ELR (cell line): ENCODE measurements around the gene MYB.
"Not testable (repeated sequence)": the region's sequence is repeated elsewhere in the genome, so short reads cannot be mapped to it uniquely, and the experiment has no call there.

Experiments used
- DNase-seq: peaks from one replicate; pipeline ENCODE4 v3.0.0-alpha.2; 2015; ENCODE audit warnings: low read depth

Gene MYB

GRCh38 chr6:135164387-135164786 is 16.7 kb upstream of the MYB start:
- DNase-seq = not testable (repeated sequence)

DNA sequence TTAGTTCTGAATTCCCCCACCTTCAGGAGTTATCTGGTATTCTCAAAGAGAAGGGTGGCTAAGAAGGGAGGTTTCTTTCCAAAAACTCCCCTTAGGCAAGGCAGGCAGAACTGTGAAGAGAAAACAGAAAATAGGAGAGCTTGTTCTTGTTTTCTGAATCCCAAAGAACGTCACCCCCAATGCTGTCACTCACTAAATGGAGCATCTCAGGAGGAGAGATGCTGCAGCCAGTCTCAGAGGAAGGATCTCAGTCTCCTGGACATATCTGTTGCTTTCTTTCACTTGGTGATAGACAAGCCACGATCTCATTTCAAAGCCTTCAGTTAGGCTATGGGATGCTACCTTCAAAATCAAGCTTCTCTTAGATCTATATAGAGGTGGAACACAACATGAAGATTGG is 16.1 kb upstream of the MYB start:
- DNase-seq = no peak

- DNase-seq = no peak
Observed at GRCh38 chr6:135166515-135166914, 14.6 kb upstream of the MYB start.

DNA sequence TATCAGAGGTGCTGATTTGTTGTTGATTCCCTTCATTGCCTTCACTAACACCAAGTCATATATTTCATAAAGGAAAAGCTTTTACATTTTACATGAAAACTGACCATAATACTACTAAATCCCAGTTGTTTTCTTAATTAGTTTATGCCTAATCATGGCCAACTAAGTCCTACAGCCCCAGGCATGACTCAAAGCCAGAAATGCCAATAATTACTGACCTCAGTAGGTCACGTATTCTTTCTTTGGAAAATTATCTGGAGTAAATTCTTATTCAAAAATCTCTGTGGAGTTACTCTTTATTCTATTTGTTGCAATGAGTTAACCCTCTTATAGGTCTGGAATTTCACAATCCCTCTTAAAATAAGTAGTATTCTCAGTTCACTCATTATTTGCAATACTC is 13.5 kb upstream of the MYB start:
- no peak for DNase-seq

DNA sequence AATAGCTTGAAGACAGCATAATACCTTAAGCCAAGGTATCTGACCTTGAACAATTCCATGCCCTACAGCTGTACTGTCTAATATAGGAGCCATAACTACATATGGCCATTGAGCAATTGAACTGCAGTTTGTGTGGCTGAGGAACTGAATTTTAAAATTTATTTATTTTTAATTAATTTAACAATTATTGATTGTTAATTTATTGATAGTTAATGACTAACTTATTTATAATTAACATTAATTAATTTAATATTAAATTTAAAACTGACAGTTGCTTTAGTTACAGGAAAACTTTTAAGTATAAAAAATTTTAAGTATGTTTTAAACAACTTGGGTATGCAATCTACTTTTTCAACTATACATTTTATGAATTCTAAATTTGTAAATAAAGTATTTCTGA is 12.3 kb upstream of the MYB start:
- DNase-seq = no peak

- DNase-seq = no peak
Observed at GRCh38 chr6:135170238-135170637, 10.9 kb upstream of the MYB start.

- DNase-seq = no peak
Observed at GRCh38 chr6:135170849-135171248, 10.3 kb upstream of the MYB start.

DNA sequence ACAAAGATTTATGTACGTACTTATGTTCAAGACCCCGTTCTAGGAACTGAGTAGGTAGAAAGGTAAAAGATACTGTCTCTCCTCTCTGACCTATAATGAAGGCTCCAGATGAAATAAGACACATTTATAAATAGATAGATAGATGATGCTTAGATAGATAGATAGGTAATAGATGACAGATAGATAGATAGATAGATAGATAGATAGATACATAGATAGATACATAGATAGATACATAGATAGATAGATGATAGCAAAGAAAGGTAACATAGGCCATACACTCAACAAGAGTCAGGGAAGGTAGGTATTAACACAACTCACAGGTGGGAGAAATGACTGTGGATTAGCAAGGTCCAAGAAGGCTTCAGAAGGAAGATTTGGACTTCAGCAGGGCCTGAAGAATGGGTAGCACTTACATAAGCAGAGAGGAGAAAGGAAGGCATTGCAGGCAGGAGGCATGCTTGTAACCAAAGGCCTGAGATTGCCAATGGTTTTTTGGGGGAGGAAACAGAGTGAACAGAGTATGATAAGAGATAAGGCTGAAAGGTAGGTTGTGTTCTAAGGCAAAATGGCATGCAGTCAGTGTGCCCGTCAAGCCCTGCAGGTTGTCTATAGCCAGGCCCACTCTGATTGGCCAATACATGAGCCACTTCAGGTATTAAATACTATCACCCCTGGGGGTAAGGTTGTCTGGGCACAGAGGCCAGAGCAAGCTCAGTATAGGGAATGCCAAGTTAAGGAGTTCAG is 7.7 kb upstream of the MYB start:
- no peak for DNase-seq

GRCh38 chr6:135173989-135174484 is 7.1 kb upstream of the MYB start:
- no peak for DNase-seq

DNA sequence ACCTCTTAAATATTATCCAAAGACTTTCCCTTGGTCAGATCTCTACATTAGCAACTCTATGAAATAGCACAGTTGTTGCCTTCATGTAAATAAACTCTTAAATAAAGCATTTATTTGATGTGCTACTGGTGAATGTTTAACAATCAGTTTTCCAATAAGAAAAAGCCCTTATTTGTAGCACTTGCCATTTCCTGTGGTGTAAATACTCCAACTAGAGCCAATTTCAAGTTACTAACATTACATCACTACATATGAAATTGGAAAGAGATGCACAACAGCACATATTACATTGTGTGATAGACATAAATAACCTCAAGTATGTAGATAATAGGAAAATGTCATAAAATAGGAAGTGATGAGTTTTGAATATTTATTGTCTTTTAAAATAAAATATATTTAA is 5.0 kb upstream of the MYB start:
- DNase-seq = no peak

DNA sequence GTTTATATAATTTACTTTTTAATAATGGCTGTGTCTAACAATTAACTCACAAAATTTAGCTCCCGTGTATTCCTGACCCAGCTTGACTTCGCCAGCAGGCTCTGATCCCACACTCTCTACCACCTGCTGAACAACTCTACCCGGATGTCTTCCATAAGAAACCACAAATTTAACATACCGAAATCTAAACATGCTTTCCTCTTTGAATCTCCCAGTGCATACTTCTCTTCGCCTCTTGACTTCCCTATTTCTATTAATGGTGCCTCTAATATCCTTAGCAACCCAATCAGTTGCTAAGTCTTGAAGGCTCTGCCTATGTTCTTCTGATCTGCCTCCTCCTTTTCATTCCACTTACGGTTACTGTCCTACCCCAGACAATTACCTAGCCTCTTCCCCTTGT is 4.6 kb upstream of the MYB start:
- DNase-seq = no peak

DNA sequence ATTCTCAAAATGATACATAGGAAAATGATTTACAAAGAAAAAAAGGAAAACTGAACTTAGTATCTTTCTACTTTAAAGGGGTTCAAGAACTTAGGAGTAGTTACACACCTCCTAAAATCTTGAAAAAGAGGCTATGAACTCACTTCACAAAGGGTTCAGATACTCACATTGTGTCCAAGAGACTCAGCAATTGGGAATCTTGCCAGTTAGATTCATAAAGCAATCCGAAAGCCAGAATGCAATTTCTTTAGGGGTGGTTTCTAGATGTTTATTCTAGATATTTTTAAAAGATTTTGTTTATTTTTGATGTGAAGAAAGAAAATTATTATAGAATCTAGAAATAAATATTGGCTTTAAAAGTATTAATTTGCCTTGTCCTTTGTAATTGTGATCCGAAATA is 1.7 kb upstream of the MYB start:
- no peak for DNase-seq

GRCh38 chr6:135179920-135180541 is 1.1 kb upstream of the MYB start:
- DNase-seq = peak; percentile 37

DNA sequence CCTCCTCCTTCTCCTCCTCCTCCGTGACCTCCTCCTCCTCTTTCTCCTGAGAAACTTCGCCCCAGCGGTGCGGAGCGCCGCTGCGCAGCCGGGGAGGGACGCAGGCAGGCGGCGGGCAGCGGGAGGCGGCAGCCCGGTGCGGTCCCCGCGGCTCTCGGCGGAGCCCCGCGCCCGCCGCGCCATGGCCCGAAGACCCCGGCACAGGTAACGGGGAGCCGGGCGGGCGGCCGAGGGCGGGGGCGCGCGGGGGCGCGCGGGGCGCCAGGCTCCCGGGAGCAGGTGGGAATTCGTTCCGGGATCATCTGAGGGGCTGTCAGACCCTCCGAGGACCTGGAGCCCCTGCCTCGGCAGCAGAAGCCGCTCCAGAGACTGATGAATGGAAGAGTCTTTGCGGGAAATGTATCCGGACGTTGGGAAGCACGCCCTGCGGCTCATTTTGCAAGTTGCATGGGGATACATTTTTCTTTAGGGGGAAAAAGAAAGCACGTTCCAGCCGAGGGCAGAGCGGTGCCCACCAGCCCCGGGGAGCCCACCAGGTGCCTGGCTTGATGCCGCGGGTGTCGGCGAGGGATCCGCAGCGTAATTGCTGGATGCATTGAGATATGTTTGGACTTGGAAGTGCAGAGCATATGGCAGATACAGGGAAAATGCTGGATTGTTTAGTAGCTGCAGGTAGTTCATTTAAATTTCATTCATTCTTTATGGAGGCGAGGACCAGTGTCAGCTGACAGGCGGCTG is 394 bp downstream of the MYB start:
- peak; percentile 45 for DNase-seq

DNA sequence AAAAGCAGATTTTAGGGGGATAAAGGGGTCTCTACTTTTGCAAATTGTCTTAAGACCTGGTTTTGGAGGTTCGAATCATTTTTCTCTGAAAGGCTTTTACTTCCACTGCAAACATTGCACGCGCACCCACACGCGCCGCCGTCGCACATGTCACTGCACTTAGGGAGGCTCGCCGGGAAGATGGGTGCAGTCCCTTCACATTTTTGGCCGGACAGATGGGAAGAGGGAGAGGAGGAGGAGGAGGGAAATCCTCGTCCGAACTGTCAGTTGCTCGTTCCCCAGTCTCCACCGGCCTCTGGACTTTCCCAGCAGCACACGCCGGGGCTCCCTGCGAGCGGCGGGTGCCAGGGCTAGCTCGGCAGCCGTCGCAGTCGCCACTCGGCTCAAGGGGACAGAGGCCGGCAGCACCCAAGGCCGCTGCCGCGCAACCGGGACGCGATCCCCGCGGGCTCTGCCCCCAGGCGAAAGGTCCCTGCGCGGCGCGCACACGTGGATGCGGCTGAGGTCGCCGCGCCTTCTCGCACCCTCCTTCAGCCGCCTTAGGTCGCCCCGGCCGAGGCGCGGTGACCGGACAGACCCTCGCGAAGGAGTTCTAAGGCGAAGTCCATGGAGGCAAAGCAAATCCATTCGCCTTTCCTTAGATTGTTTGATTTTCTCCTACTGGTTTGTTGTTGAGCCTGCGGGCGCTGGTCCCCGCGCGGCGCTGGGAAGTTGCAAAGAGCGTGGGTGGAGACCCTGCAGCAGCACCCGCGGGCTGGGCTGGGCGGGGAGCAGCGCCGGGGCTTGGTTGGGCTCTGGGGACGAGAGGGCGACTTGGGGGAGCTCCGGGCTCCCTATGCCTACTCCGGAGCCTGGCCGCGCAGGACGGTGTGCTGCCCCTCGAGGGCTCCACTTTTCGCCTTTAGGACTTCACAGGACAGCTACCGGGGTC is 1.2 kb downstream of the MYB start:
- peak; percentile 40 for DNase-seq

GRCh38 chr6:135183002-135183531 is 2.0 kb downstream of the MYB start:
- no peak for DNase-seq

DNA sequence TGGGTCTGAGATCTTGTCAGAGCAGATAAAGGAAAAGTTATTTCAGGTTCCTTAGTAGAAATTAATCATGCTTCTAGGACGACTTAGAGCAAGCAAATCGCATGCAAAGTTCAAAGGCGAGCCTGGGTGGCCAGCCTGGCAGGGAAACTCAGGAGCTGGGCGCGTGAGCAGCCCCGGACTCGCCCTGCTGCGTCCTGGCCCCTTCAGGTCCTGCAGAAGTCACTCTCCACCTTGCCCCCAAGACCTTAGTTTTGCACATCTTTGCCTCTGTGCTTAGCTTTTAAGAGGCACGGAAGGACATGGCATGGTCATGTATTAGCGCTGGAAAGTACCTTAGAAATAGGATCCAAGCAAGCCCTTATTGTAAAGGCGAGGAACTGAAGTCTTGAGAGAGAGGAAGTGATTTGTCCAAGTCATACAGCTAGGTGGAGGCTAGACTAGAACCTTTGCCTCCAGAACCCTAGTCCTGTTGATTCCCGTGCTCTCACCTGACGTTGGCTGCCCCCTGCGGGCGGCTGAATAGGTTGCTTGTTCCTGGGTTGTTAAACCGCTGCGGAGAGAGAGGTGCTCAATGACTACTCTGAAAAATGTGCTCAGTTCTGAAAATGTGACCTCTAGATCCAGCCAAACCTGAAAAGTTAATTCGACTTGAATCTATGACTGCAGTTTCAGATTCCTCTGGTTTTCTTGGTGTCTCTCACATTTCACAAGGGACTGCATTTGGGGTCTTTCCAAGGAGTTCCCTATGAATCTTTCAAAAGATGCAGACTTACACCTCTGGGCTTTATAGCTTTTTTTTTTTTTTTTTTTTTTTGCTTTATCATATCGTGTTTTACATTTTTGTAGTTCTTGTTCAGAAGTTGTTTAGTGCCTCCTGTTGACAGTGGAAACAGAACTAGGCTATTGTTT is 2.7 kb downstream of the MYB start:
- DNase-seq = peak; percentile 68

- no peak for DNase-seq
Observed at GRCh38 chr6:135185483-135185882, 4.4 kb downstream of the MYB start.

DNA sequence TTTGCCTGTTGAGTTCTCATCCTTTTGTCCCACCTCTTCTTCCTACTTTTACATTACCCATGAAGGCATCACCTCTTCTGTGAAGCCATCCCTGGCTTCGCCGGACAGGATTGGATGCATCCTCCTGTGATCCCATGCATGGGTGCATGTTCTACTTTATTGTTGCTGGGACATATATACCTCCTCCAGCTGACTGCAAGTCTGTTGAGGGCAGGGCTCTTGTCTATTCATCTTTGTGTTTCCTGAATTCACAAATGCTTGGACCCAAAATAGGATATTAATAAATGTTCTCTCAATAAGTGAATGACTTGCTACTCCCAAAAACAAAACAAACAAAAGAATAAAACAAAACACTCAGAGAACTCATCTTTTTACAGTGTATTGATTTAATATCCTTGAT is 5.1 kb downstream of the MYB start:
- DNase-seq = no peak

DNA sequence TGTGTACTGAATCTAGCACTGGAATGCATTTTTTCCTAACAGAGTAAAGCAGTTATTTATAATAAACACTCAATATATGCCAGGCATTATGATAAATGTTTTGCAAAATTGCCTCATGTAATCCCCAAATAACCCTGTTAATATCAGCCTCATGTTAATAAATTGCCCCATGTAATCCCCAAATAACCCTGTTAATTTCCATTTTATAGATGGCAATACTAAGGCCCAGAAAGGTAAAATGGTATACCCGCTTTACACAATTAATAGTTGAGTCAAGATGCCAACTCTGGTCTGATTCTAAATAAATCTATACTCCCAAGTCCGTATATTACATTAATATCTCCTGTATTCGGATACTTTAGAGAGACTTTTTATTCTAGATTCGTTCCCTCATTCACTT is 6.3 kb downstream of the MYB start:
- no peak for DNase-seq

DNA sequence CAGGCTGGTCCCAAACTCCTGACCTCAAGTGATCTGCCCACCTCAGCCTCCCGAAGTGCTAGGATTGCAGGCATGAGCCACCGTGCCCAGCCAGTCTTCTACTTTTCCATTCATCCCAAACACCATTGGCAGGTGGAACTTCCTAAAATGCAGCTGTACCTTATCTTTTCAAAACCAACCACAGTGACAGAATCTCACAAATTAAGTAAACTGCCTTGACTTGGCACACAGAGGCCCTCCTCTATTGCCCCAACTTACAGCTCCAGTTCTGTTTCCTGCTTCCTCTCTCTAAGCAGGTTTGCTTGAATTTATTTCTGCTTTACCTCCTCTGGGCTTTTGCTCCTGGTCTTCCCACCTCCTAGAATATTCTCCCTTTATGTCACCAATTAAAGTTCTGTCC is 7.6 kb downstream of the MYB start:
- no peak for DNase-seq
